Measurements from ENCODE around the gene LRTM1.

- no peak for TF ChIP-seq CTCF (conservative IDR thresholded peaks at IDR 0.05 in 1 of 2, IDR thresholded peaks at IDR 0.05 in 1 of 2; ENCODE audit: extremely low read depth in 1 of 2, insufficient read depth in 1 of 2, low read depth in 1 of 2, low read length in 2 of 2)
- no peak for TF ChIP-seq EZH2 (IDR thresholded peaks at IDR 0.05; ENCODE audit: borderline replicate concordance, low read length)
These were observed 3.3 kb upstream of the LRTM1 start for GRCh38 chr3:54931182-54931581.

Data from mammary epithelial cell (primary cell).